Panc1 (cell line): ENCODE measurements around the gene MYLIP. TPM values are rescaled to one million over a fixed set of nuclear protein-coding genes. Genes with fewer than 3 reads are reported as not detected.

Experiments used
- ATAC-seq: fragments of 200-7000 bp; cut with Tn5 transposase; 2 replicates; pipeline ENCODE4 v1.9.1; 2020; ENCODE audit warnings: mild to moderate bottlenecking, moderate library complexity
- BruUV-seq: library from RNA; stranded (reverse); fragments of 400-500 nt; replicated peaks from 2 replicates; lab custom pipeline; 2021; lab: Mats Ljungman, UMichigan
- CTCF ChIA-PET: fragments of 300-600 bp; sonication (Branson Sonifier 250); formaldehyde crosslinking; loops from one replicate; lab custom pipeline; 2022; ENCODE audit warnings: antibody characterized with exemption; lab: Charles Lee
- POLR2A ChIA-PET: fragments of 300-600 bp; sonication (Branson Sonifier 250); formaldehyde crosslinking; loops from one replicate; lab custom pipeline; 2022; ENCODE audit warnings: antibody characterized with exemption; lab: Charles Lee
- DNase-seq: peaks from one replicate; pipeline ENCODE4 v3.0.0-alpha.2; 2010; ENCODE audit warnings: low read depth, low spot score
- H3K27ac ChIP-seq: 2 replicates; pipeline ENCODE4 v1.5.1; 2011; ENCODE audit warnings: mild to moderate bottlenecking, low read length, inconsistent platforms
- H3K27me3 ChIP-seq: fragments of 200-500 bp; sonication (Bioruptor generic); 2 replicates; pipeline ENCODE4 v1.6.0; 2014; ENCODE audit warnings: low read length, inconsistent platforms; ENCODE audit not compliant: control insufficient read depth, insufficient read depth
- H3K36me3 ChIP-seq: fragments of 200-500 bp; sonication (Bioruptor generic); 2 replicates; pipeline ENCODE4 v1.5.1; 2014; ENCODE audit warnings: inconsistent platforms, mild to moderate bottlenecking, low read length, moderate library complexity; ENCODE audit not compliant: control insufficient read depth, insufficient read depth
- H3K4me1 ChIP-seq: 2 replicates; pipeline ENCODE4 v1.5.1; 2011; ENCODE audit warnings: inconsistent platforms, mild to moderate bottlenecking, low read length, moderate library complexity; ENCODE audit not compliant: control insufficient read depth, insufficient read depth
- H3K4me3 ChIP-seq, 2 experiments: 2 replicates each; pipeline ENCODE4 v1.5.1; 2011 to 2012; ENCODE audit warnings: low read depth in 2 of 2, low read length in 2 of 2, mild to moderate bottlenecking in 2 of 2, inconsistent platforms in 1 of 2, moderate library complexity in 1 of 2
- H3K9me3 ChIP-seq: fragments of 200-500 bp; sonication (Bioruptor generic); 2 replicates; pipeline ENCODE4 v1.5.1; 2014; ENCODE audit warnings: low read depth, mild to moderate bottlenecking, inconsistent platforms, low read length, moderate library complexity; ENCODE audit not compliant: control insufficient read depth, insufficient read depth
- POLR2AphosphoS5 ChIP-seq: IDR thresholded peaks from 2 replicates; pipeline ENCODE4 v1.6.1; 2012; ENCODE audit warnings: mild to moderate bottlenecking, low read depth, low read length, moderate library complexity
- SIN3A ChIP-seq: IDR thresholded peaks from 2 replicates; pipeline ENCODE4 v1.6.1; 2012; ENCODE audit warnings: low read depth, mild to moderate bottlenecking, low read length, moderate library complexity, borderline replicate concordance; ENCODE audit not compliant: insufficient read depth
- TCF7L2 ChIP-seq: IDR thresholded peaks from 2 replicates; pipeline ENCODE4 v1.6.1; 2011; ENCODE audit warnings: mild to moderate bottlenecking, low read depth, low read length, inconsistent platforms
- in situ Hi-C: cut with HindIII; loops from 2 replicates; pipeline ENCODE4 v1.10.0; 2016; ENCODE audit warnings: low sequenced_read_pairs, low pct_unique_long_range_greater_than_20kb
- intact Hi-C: fragments of 100-400 bp; cut with micrococcal nuclease; formaldehyde crosslinking; loops from one replicate; pipeline ENCODE4 v1.10.0; 2022; ENCODE audit not compliant: unreplicated experiment
- total RNA-seq: library from RNA; stranded (reverse); gene quantifications from one replicate; pipeline ENCODE4 v1.2.1, GENCODE V29; 2021; ENCODE audit not compliant: unreplicated experiment
- TF ChIP-seq, protein P1 (sequence below): fragments of 450-650 bp; IDR thresholded peaks from 2 replicates; pipeline ENCODE4 v1.5.1; 2017; ENCODE audit warnings: mild to moderate bottlenecking
- TF ChIP-seq, protein P2 (sequence below), 2 experiments: IDR thresholded peaks; 2 replicates each; pipeline ENCODE4 v1.6.1; 2011 to 2012; ENCODE audit warnings: low read depth in 2 of 2, control low read depth in 1 of 2, low read length in 1 of 2, mild to moderate bottlenecking in 1 of 2, moderate library complexity in 1 of 2; ENCODE audit not compliant: insufficient read depth in 1 of 2

MYLIP gene
- total RNA-seq, 1 experiment from 2014 or later = 12.7 TPM

DNA sequence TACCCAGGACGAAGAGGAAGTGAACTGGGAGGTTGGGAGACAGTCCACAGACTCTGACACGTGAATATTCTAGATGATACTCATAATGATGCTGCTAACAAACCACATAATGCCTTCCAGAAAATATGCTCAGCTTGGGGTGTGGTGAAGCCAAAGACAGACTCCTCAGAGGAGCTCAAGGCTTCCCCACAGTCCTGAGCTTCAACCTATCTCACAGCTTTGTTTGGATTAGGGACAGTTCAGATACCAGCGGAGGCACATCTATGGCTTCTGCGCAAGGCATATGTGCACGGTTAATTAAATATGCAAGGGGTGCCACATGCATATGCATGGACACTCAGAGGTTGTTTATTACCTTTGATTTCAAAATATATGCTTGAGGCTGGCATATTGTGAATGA lies 30.7 kb upstream of the MYLIP start:
- CTCF ChIA-PET = no interaction called here
- no peak for DNase-seq
- Histone ChIP-seq H3K4me3 (no peak overlapping the region), H3K9me3 (no peaks in the 10 kb centered on the region), H3K27me3 (peaks cover 2% of the 10 kb centered on the region), H3K36me3 (no peaks in the 10 kb centered on the region), H3K4me1 (no peaks in the 10 kb centered on the region), H3K27ac (no peak overlapping the region)
- in situ Hi-C loops (no loop called here), intact Hi-C loops (no loop called here)
- ATAC-seq = no peak
- TF ChIP-seq POLR2AphosphoS5 = no peak
- no peak for TF ChIP-seq TCF7L2
- TF ChIP-seq, protein P1, sequence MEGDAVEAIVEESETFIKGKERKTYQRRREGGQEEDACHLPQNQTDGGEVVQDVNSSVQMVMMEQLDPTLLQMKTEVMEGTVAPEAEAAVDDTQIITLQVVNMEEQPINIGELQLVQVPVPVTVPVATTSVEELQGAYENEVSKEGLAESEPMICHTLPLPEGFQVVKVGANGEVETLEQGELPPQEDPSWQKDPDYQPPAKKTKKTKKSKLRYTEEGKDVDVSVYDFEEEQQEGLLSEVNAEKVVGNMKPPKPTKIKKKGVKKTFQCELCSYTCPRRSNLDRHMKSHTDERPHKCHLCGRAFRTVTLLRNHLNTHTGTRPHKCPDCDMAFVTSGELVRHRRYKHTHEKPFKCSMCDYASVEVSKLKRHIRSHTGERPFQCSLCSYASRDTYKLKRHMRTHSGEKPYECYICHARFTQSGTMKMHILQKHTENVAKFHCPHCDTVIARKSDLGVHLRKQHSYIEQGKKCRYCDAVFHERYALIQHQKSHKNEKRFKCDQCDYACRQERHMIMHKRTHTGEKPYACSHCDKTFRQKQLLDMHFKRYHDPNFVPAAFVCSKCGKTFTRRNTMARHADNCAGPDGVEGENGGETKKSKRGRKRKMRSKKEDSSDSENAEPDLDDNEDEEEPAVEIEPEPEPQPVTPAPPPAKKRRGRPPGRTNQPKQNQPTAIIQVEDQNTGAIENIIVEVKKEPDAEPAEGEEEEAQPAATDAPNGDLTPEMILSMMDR = no peak
- TF ChIP-seq, protein P2, sequence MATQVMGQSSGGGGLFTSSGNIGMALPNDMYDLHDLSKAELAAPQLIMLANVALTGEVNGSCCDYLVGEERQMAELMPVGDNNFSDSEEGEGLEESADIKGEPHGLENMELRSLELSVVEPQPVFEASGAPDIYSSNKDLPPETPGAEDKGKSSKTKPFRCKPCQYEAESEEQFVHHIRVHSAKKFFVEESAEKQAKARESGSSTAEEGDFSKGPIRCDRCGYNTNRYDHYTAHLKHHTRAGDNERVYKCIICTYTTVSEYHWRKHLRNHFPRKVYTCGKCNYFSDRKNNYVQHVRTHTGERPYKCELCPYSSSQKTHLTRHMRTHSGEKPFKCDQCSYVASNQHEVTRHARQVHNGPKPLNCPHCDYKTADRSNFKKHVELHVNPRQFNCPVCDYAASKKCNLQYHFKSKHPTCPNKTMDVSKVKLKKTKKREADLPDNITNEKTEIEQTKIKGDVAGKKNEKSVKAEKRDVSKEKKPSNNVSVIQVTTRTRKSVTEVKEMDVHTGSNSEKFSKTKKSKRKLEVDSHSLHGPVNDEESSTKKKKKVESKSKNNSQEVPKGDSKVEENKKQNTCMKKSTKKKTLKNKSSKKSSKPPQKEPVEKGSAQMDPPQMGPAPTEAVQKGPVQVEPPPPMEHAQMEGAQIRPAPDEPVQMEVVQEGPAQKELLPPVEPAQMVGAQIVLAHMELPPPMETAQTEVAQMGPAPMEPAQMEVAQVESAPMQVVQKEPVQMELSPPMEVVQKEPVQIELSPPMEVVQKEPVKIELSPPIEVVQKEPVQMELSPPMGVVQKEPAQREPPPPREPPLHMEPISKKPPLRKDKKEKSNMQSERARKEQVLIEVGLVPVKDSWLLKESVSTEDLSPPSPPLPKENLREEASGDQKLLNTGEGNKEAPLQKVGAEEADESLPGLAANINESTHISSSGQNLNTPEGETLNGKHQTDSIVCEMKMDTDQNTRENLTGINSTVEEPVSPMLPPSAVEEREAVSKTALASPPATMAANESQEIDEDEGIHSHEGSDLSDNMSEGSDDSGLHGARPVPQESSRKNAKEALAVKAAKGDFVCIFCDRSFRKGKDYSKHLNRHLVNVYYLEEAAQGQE (IDR thresholded peaks at IDR 0.05; ENCODE audit: insufficient read depth in 1 of 2, low read depth in 2 of 2, low read length in 1 of 2) = no peak
- no peak for TF ChIP-seq SIN3A
- POLR2A ChIA-PET = no interaction called here
- no TSS peak for BruUV-seq

DNA sequence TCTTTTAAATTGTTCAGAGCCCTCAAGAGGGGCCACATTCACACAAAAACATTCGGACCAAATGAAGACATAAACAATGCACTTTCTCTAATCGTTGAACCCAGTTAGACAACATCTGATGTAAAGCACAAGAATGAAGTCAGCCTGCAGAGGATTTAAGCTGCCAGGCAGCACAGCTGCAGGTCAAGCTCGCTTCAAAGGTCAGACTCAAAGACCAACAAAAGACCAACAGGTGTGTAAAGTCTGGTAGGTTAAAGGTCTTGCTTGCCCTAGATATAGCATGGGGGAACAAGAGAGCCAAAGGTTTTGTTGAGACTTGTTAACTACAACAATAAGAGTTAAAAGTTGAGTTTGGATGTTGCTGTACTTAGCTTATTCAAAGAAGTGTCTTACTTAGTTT lies 26.7 kb upstream of the MYLIP start:
- no peak for DNase-seq
- no peak overlapping the region for H3K4me3 ChIP-seq
- ChIA-PET POLR2A (no interaction called here), CTCF (no interaction called here)
- no peaks in the 10 kb centered on the region for H3K4me1 ChIP-seq
- no peak for ATAC-seq
- no TSS peak for BruUV-seq
- intact Hi-C loops = no loop called here
- peaks cover 2% of the 10 kb centered on the region for H3K27me3 ChIP-seq
- no peak overlapping the region for H3K27ac ChIP-seq
- no peaks in the 10 kb centered on the region; the same call in 1 of the 2 replicates for H3K36me3 ChIP-seq
- in situ Hi-C loops = no loop called here
- TF ChIP-seq TCF7L2 = no peak
- no peak for TF ChIP-seq SIN3A
- TF ChIP-seq, protein P1 = no peak
- TF ChIP-seq, protein P2 (IDR thresholded peaks at IDR 0.05; ENCODE audit: insufficient read depth in 1 of 2, low read depth in 2 of 2, low read length in 1 of 2) = no peak
- no peak for TF ChIP-seq POLR2AphosphoS5
- no peaks in the 10 kb centered on the region for H3K9me3 ChIP-seq
